HepG2 (cell line): ENCODE results near the gene DNAJC24. TPM values are rescaled to one million over a fixed set of nuclear protein-coding genes. Genes with fewer than 3 reads are reported as not detected.

Source experiments
- ATAC-seq: fragments of 200-7000 bp; cut with Tn5 transposase; 3 replicates; pipeline ENCODE4 v1.9.1; 2020; ENCODE audit warnings: mild to moderate bottlenecking, moderate library complexity
- BruUV-seq: library from RNA; stranded (reverse); fragments of 400-500 nt; replicated peaks from 2 replicates; lab custom pipeline; 2021; lab: Mats Ljungman, UMichigan
- CTCF ChIA-PET: fragments of 300-600 bp; formaldehyde crosslinking; extraction: SDS; loops from one replicate; lab custom pipeline; 2021; ENCODE audit warnings: low total read pairs, inconsistent platforms, low intra/inter-chr PET ratio; lab: Yijun Ruan, JAX
- POLR2A ChIA-PET: fragments of 350-600 bp; sonication (Branson Sonifier 250); formaldehyde crosslinking; loops from one replicate; lab custom pipeline; 2020; ENCODE audit warnings: antibody characterized with exemption, inconsistent platforms; lab: Yijun Ruan, JAX
- DNase-seq: peaks from one replicate; pipeline ENCODE4 v3.0.0-alpha.2; 2015; ENCODE audit warnings: low spot score
- FAIRE-seq: peaks from 3 replicates; lab custom pipeline; 2011; peaks lifted over from hg19 to GRCh38; lab: Jason Lieb, UNC
- H2AFZ ChIP-seq: one replicate; pipeline ENCODE4 v1.6.1; 2011; ENCODE audit warnings: low read length, inconsistent platforms
- H3K27ac ChIP-seq: fragments of 300-600 bp; 3 replicates; pipeline ENCODE4 v1.8.0; 2011; ENCODE audit warnings: mixed run types, mild to moderate bottlenecking, mixed read lengths, low read length, inconsistent platforms; ENCODE audit not compliant: insufficient read depth; ENCODE audit errors: extremely low read length
- H3K27me3 ChIP-seq, 2 experiments: fragments of 200-600 bp in 1 of 2; 2 replicates in 1 of 2; 3 replicates in 1 of 2; pipeline versions ENCODE4 v1.6.0 to v1.8.0; 2011; ENCODE audit warnings: low read length in 2 of 2, mild to moderate bottlenecking in 2 of 2, moderate library complexity in 2 of 2, inconsistent platforms in 1 of 2; ENCODE audit not compliant: insufficient read depth in 2 of 2, control insufficient read depth in 1 of 2
- H3K36me3 ChIP-seq, 2 experiments: fragments of 200-600 bp in 1 of 2; replicated peaks in 1 of 2; 2 replicates in 1 of 2; 3 replicates in 1 of 2; pipeline versions ENCODE4 v1.5.1 to v1.8.0; 2011; ENCODE audit warnings: low read length in 2 of 2, inconsistent platforms in 1 of 2; ENCODE audit not compliant: insufficient read depth in 2 of 2, control insufficient read depth in 1 of 2
- H3K4me1 ChIP-seq: 2 replicates; pipeline ENCODE4 v1.5.1; 2012; ENCODE audit warnings: low read length, inconsistent platforms; ENCODE audit not compliant: insufficient read depth
- H3K4me2 ChIP-seq: 2 replicates; pipeline ENCODE4 v1.6.0; 2011; ENCODE audit warnings: low read depth, low read length, inconsistent platforms
- H3K4me3 ChIP-seq, 3 experiments: fragments of 200-600 bp in 1 of 3; sonication (generic), shearing (Covaris generic) in 1 of 3; replicated peaks in 1 of 3; 2 replicates each; pipeline ENCODE4 v1.5.1; 2011 to 2016; ENCODE audit warnings: low read length in 3 of 3, inconsistent platforms in 2 of 3, low read depth in 2 of 3, mild to moderate bottlenecking in 2 of 3, control low read depth in 1 of 3, mixed read lengths in 1 of 3; ENCODE audit not compliant: insufficient read depth in 1 of 3
- H3K79me2 ChIP-seq: one replicate; pipeline ENCODE4 v1.6.1; 2011; ENCODE audit warnings: low read length, inconsistent platforms; ENCODE audit not compliant: insufficient read depth
- H3K9ac ChIP-seq: 2 replicates; pipeline ENCODE4 v1.6.0; 2011; ENCODE audit warnings: mild to moderate bottlenecking, low read depth, low read length, inconsistent platforms; ENCODE audit not compliant: insufficient read depth
- H3K9me3 ChIP-seq: 2 replicates; pipeline ENCODE4 v1.5.1; 2012; ENCODE audit warnings: mild to moderate bottlenecking, low read length
- H4K20me1 ChIP-seq: 2 replicates; pipeline ENCODE4 v1.6.0; 2011; ENCODE audit warnings: inconsistent platforms, mild to moderate bottlenecking, low read length, moderate library complexity; ENCODE audit not compliant: insufficient read depth
- CSRNP1 ChIP-seq: sonication (generic); formaldehyde crosslinking; IDR thresholded peaks from 2 replicates; pipeline ENCODE4 v1.8.1; 2023; ENCODE audit warnings: mild to moderate bottlenecking, missing genetic modification reagents
- FOXA3 ChIP-seq: IDR thresholded peaks from 2 replicates; pipeline ENCODE4 v1.6.1; 2016; ENCODE audit warnings: missing genetic modification reagents, missing compliant biosample characterization
- HDAC1 ChIP-seq: sonication (generic); formaldehyde crosslinking; IDR thresholded peaks from 2 replicates; pipeline ENCODE4 v1.5.1; 2020; ENCODE audit warnings: mild to moderate bottlenecking, missing genetic modification reagents
- MBNL3 ChIP-seq: fragments of 250-450 bp; sonication (Bioruptor Pico); conservative IDR thresholded peaks from 2 replicates; pipeline ENCODE4 v1.8.0; 2022; ENCODE audit warnings: mild to moderate bottlenecking, inconsistent platforms
- NFE2L2 ChIP-seq: fragments of 150-350 bp; IDR thresholded peaks from 2 replicates; pipeline ENCODE4 v1.6.1; 2014; ENCODE audit warnings: low read length
- NFIC ChIP-seq: IDR thresholded peaks from 2 replicates; pipeline ENCODE4 v1.6.1; 2012; ENCODE audit warnings: mild to moderate bottlenecking, low read length, inconsistent platforms
- PITX1 ChIP-seq: sonication (generic); formaldehyde crosslinking; IDR thresholded peaks from 2 replicates; pipeline ENCODE4 v1.5.1; 2020; ENCODE audit warnings: mild to moderate bottlenecking, missing genetic modification reagents
- REL ChIP-seq: sonication (generic); formaldehyde crosslinking; conservative IDR thresholded peaks from 2 replicates; pipeline ENCODE4 v1.8.0; 2022; ENCODE audit warnings: mild to moderate bottlenecking, missing genetic modification reagents, moderate library complexity
- ZNF296 ChIP-seq: sonication (generic); formaldehyde crosslinking; conservative IDR thresholded peaks from 2 replicates; pipeline ENCODE4 v1.5.0; 2020; ENCODE audit warnings: mild to moderate bottlenecking, missing genetic modification reagents
- ZNF350 ChIP-seq: sonication (generic); formaldehyde crosslinking; IDR thresholded peaks from 2 replicates; pipeline ENCODE4 v1.4.0; 2020; ENCODE audit warnings: mild to moderate bottlenecking, low read depth, missing genetic modification reagents, borderline replicate concordance
- ZNF747 ChIP-seq: sonication (generic); formaldehyde crosslinking; IDR thresholded peaks from 2 replicates; pipeline ENCODE4 v1.8.1; 2023; ENCODE audit warnings: missing genetic modification reagents, mild to moderate bottlenecking, borderline replicate concordance
- WGBS: methylation state at CpG from one replicate; pipeline ENCODE4 v1.1.6; 2017; ENCODE audit warnings: low lambda C conversion rate; 5-methylcytosine and 5-hydroxymethylcytosine counted together
- in situ Hi-C: cut with HindIII; loops from 2 replicates; pipeline ENCODE4 v1.10.0; 2017; ENCODE audit warnings: low pct_unique_long_range_greater_than_20kb; ENCODE audit not compliant: extremely low pct_ligation_motif_present
- intact Hi-C: fragments of 100-400 bp; cut with micrococcal nuclease; formaldehyde crosslinking; loops from one replicate; pipeline ENCODE4 v1.10.0; 2022; ENCODE audit not compliant: unreplicated experiment
- polyA plus RNA-seq, 8 experiments: library from polyadenylated mRNA; depleted of rRNA in 3 of 8; stranded (reverse) in 7 of 8; unstranded in 1 of 8; fragments of >200 nt; fragmentation: Illumina TruSeq in 4 of 8; extraction: Trizol in 4 of 8; gene quantifications; 2 replicates each; pipeline versions ENCODE4 v1.2.1 to v1.2.3, GENCODE V29; 2011 to 2016; ENCODE audit warnings: low read depth in 4 of 8, missing spikeins in 1 of 8, mixed read lengths in 1 of 8; ENCODE audit not compliant: insufficient read depth in 1 of 8
- total RNA-seq, 5 experiments: library from RNA; depleted of rRNA; stranded (reverse); fragments of >200 nt; fragmentation: Illumina TruSeq; extraction: Trizol; gene quantifications; 2 replicates each; pipeline ENCODE4 v1.2.3, GENCODE V29; 2016; ENCODE audit warnings: low read depth in 1 of 5
- TF ChIP-seq, protein P1 (sequence below): sonication (generic); formaldehyde crosslinking; IDR thresholded peaks from 2 replicates; pipeline ENCODE4 v1.4.0; 2020; ENCODE audit warnings: missing genetic modification reagents
- TF ChIP-seq, protein P2 (sequence below): sonication (generic); formaldehyde crosslinking; IDR thresholded peaks from 2 replicates; pipeline ENCODE4 v1.4.0; 2020; ENCODE audit warnings: mild to moderate bottlenecking, missing genetic modification reagents
- TF ChIP-seq, protein P3 (sequence below): sonication (generic); formaldehyde crosslinking; IDR thresholded peaks from 2 replicates; pipeline ENCODE4 v1.5.1; 2020; ENCODE audit warnings: mild to moderate bottlenecking, missing genetic modification reagents, moderate library complexity

DNAJC24 gene
- total and polyA plus RNA-seq, 2 of the 13 experiments (the other 11 are each of a cell fraction or from before 2014, with no cell fraction given), result 10.5 to 13.7 TPM

DNA sequence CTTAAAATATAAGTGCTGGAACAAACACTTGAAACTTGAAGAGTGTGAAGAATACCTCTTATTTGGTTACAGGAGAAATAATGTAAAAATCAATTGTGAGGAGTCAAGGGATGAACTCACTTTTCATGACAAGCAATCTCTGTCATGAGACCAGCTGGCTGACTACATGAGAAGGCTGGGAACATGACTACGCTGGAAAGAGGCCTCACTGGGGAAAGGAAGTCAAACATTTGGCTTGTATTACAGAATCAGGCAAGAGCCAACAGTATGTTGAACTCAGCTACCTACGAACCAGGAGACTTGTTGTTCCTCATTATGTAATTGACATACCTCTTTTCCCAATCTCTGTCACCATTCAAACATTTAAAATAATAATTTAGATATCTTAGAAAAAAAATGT is 14.5 kb upstream of the DNAJC24 start:
- no peak for FAIRE-seq

DNA sequence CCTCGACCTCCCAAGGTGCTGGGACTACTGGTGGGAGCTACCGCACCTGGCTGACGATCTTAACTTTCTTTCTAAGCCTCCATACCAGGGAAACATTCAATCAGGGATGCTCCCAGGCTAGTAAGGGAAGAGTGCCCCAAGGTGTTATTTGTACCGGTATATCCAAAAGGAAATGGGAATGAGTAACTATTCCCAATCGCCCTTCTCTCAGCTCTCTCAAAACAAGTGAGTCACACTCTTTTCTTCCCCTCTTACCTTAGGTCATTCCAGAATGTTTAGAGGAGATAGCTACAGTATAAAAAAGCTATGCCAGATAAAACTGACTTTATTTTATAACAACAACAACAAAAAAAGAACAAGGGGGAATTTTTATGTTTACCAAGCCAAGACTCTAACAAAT is 13.8 kb upstream of the DNAJC24 start:
- Histone ChIP-seq H3K4me3 (no peak overlapping the region), H3K9ac (no peak overlapping the region), H4K20me1 (no peaks in the 10 kb centered on the region), H3K36me3 (no peaks in the 10 kb centered on the region), H2AFZ (no peak overlapping the region), H3K4me1 (no peaks in the 10 kb centered on the region), H3K27ac (no peak overlapping the region), H3K27me3 (0 out of 5 replicates have a peak, but pooled peaks cover 0 to 2% of the 10 kb centered on the region in 2 experiments), H3K9me3 (no peaks in the 10 kb centered on the region), H3K4me2 (no peak overlapping the region), H3K79me2 (no peaks in the 10 kb centered on the region)
- FAIRE-seq (no peak), DNase-seq (no peak), ATAC-seq (no peak)
- WGBS, result 28% methylated on average over 5 of the region's 5 CpGs
- ChIA-PET CTCF (no interaction called here), POLR2A (no interaction called here)
- intact Hi-C loops, result no loop called here
- no TSS peak for BruUV-seq
- in situ Hi-C loops, result no loop called here
- no peak for TF ChIP-seq REL (CRISPR knock-in tag)
- TF ChIP-seq NFE2L2, result no peak
- no peak for TF ChIP-seq HDAC1 (CRISPR knock-in tag)
- TF ChIP-seq NFIC, result no peak
- TF ChIP-seq, protein P1, sequence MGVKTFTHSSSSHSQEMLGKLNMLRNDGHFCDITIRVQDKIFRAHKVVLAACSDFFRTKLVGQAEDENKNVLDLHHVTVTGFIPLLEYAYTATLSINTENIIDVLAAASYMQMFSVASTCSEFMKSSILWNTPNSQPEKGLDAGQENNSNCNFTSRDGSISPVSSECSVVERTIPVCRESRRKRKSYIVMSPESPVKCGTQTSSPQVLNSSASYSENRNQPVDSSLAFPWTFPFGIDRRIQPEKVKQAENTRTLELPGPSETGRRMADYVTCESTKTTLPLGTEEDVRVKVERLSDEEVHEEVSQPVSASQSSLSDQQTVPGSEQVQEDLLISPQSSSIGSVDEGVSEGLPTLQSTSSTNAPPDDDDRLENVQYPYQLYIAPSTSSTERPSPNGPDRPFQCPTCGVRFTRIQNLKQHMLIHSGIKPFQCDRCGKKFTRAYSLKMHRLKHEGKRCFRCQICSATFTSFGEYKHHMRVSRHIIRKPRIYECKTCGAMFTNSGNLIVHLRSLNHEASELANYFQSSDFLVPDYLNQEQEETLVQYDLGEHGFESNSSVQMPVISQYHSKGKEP, result no peak
- TF ChIP-seq ZNF350, result no peak
- TF ChIP-seq, protein P2, sequence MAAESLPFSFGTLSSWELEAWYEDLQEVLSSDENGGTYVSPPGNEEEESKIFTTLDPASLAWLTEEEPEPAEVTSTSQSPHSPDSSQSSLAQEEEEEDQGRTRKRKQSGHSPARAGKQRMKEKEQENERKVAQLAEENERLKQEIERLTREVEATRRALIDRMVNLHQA (CRISPR knock-in tag), result no peak
- TF ChIP-seq ZNF296, result no peak
- TF ChIP-seq, protein P3, sequence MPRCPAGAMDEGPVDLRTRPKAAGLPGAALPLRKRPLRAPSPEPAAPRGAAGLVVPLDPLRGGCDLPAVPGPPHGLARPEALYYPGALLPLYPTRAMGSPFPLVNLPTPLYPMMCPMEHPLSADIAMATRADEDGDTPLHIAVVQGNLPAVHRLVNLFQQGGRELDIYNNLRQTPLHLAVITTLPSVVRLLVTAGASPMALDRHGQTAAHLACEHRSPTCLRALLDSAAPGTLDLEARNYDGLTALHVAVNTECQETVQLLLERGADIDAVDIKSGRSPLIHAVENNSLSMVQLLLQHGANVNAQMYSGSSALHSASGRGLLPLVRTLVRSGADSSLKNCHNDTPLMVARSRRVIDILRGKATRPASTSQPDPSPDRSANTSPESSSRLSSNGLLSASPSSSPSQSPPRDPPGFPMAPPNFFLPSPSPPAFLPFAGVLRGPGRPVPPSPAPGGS (CRISPR knock-in tag), result no peak
- TF ChIP-seq MBNL3 (CRISPR knock-in tag), result no peak
- no peak for TF ChIP-seq ZNF747

More for the DNA sequence above, 14.5 kb upstream of the DNAJC24 start:
- no peak for DNase-seq
- no peaks in the 10 kb centered on the region for H3K4me1 ChIP-seq
- CTCF ChIA-PET, result no interaction called here
- in situ Hi-C loops (no loop called here), intact Hi-C loops (no loop called here)
- H3K27me3 ChIP-seq, result 0 out of 5 replicates have a peak, but pooled peaks cover 0 to 2% of the 10 kb centered on the region in 2 experiments
- H3K36me3 ChIP-seq, result no peaks in the 10 kb centered on the region
- ATAC-seq, result no peak
- no peaks in the 10 kb centered on the region for H3K79me2 ChIP-seq
- no peak overlapping the region for H3K27ac ChIP-seq
- 0% methylated on average over 2 of the region's 2 CpGs for WGBS
- no peaks in the 10 kb centered on the region for H3K9me3 ChIP-seq
- H3K4me3 ChIP-seq, result no peak overlapping the region
- no TSS peak for BruUV-seq
- H3K9ac ChIP-seq, result no peak overlapping the region
- POLR2A ChIA-PET, result no interaction called here
- TF ChIP-seq CSRNP1, result no peak
- no peak for TF ChIP-seq FOXA3 (CRISPR knock-in tag)
- no peak for TF ChIP-seq PITX1 (CRISPR knock-in tag)
- no peak overlapping the region for H2AFZ ChIP-seq
- H3K4me2 ChIP-seq, result no peak overlapping the region
- H4K20me1 ChIP-seq, result no peaks in the 10 kb centered on the region
